CD4-positive, alpha-beta T cell (primary cell): ENCODE measurements around the gene LPAR3. TPM values are rescaled to one million over a fixed set of nuclear protein-coding genes. Genes with fewer than 3 reads are reported as not detected.

ENCODE experiments used
- ATAC-seq: fragments of 200-7000 bp; cut with Tn5 transposase; one replicate; pipeline ENCODE4 v1.10.0; 2022; ENCODE audit warnings: mild to moderate bottlenecking; ENCODE audit not compliant: poor library complexity
- CTCF ChIA-PET: fragments of 350-600 bp; sonication (Branson Sonifier 250); formaldehyde crosslinking; loops from one replicate; lab custom pipeline; 2021; ENCODE audit warnings: antibody characterized with exemption, inconsistent platforms; lab: Charles Lee
- POLR2A ChIA-PET: fragments of 350-600 bp; sonication (Branson Sonifier 250); formaldehyde crosslinking; loops from one replicate; lab custom pipeline; 2021; ENCODE audit warnings: antibody characterized with exemption, inconsistent platforms; lab: Charles Lee
- DNase-seq, 14 experiments: peaks; one replicate each; pipeline ENCODE4 v3.0.0-alpha.2; 2013 to 2020; ENCODE audit warnings: mixed read lengths in 2 of 14
- H3K27ac ChIP-seq, 2 donors: one replicate each; pipeline versions ENCODE4 v1.5.1 to v1.7.0; 2013; ENCODE audit warnings: low read length in 2 of 2, low read depth in 1 of 2, mild to moderate bottlenecking in 1 of 2
- H3K27me3 ChIP-seq, 2 experiments: 1 replicate in 1 of 2; 2 replicates in 1 of 2; pipeline versions ENCODE4 v1.6.1 to v1.7.0; 2013; ENCODE audit warnings: low read length in 2 of 2, control low read depth in 1 of 2, mild to moderate bottlenecking in 1 of 2, moderate library complexity in 1 of 2; ENCODE audit not compliant: insufficient read depth in 2 of 2, control insufficient read depth in 1 of 2
- H3K36me3 ChIP-seq: one replicate; pipeline ENCODE4 v1.6.1; 2013; ENCODE audit warnings: low read length, control low read depth; ENCODE audit not compliant: insufficient read depth
- H3K4me1 ChIP-seq: one replicate; pipeline ENCODE4 v1.6.1; 2013; ENCODE audit warnings: low read length, control low read depth; ENCODE audit not compliant: insufficient read depth
- H3K4me3 ChIP-seq: one replicate; pipeline ENCODE4 v1.5.1; 2013; ENCODE audit warnings: mild to moderate bottlenecking, low read length, moderate library complexity
- H3K9me3 ChIP-seq, 2 experiments: 1 replicate in 1 of 2; 2 replicates in 1 of 2; pipeline versions ENCODE4 v1.6.1 to v1.7.0; 2013; ENCODE audit warnings: low read length in 2 of 2, mild to moderate bottlenecking in 2 of 2, control low read depth in 1 of 2, moderate library complexity in 1 of 2; ENCODE audit not compliant: control insufficient read depth in 1 of 2, insufficient read depth in 1 of 2
- H3K27ac Mint-ChIP-seq: one replicate; pipeline ENCODE4 v1.8.0; 2020; ENCODE audit warnings: mixed read lengths
- H3K27me3 Mint-ChIP-seq: one replicate; pipeline ENCODE4 v1.8.0; 2021; ENCODE audit warnings: mixed read lengths
- H3K36me3 Mint-ChIP-seq: one replicate; pipeline ENCODE4 v1.8.0; 2021; ENCODE audit warnings: low read depth, mixed read lengths
- H3K4me1 Mint-ChIP-seq: one replicate; pipeline ENCODE4 v1.8.0; 2021; ENCODE audit warnings: low read depth, mixed read lengths
- H3K4me3 Mint-ChIP-seq: one replicate; pipeline ENCODE4 v1.8.0; 2020; ENCODE audit warnings: mild to moderate bottlenecking, mixed read lengths
- H3K9me3 Mint-ChIP-seq: one replicate; pipeline ENCODE4 v1.8.0; 2020; ENCODE audit warnings: mixed read lengths
- CTCF ChIP-seq: fragments of 200-600 bp; IDR thresholded peaks from one replicate; pipeline ENCODE4 v1.8.0; 2022; ENCODE audit warnings: antibody characterized with exemption, mild to moderate bottlenecking
- intact Hi-C, 2 experiments: fragments of 100-400 bp; cut with DNase I in 1 of 2; cut with micrococcal nuclease in 1 of 2; formaldehyde crosslinking; loops; one replicate each; pipeline versions ENCODE4 v1.15.1 to v1.9.0; 2023 to 2025; cut with DNase I, micrococcal nuclease
- total RNA-seq, 174 experiments: library from RNA in 2 of 174; stranded (reverse) in 2 of 174; gene quantifications; one replicate each; pipeline ENCODE4 v1.2.3 and lab custom pipeline; 2021 to 2026

The LPAR3 gene
- total RNA-seq, 2 experiments from 2014 or later = 0.25 to 0.87 TPM

- H3K27me3 ChIP-seq = no peaks in the 10 kb centered on the region
- H3K9me3 ChIP-seq = no peaks in the 10 kb centered on the region
- DNase-seq = no peak
- Mint-ChIP-seq H3K36me3 (no peaks in the 10 kb centered on the region), H3K9me3 (no peaks in the 10 kb centered on the region), H3K27ac (no peak overlapping the region), H3K27me3 (peaks cover 14% of the 10 kb centered on the region), H3K4me1 (no peaks in the 10 kb centered on the region), H3K4me3 (no peak overlapping the region)
- no peaks in the 10 kb centered on the region for H3K36me3 ChIP-seq
- CTCF ChIA-PET = interaction anchor here (0.7 to 2.1 kb wide), 12 partner anchors 8 to 836 kb away, joined by 3 to 13 read pairs (median 4); partner anchors contain the start of gene PRKACB
- TF ChIP-seq CTCF = no peak
- H3K27ac ChIP-seq = no peak overlapping the region
- peaks cover 5% of the 10 kb centered on the region for H3K4me1 ChIP-seq
- intact Hi-C loops = loop anchor here (1.0 to 5.0 kb wide), 8 partner anchors 150 to 867 kb away; no protein-coding TSS in a partner anchor
- POLR2A ChIA-PET = interaction anchor here (0.5 to 0.9 kb wide), 3 partner anchors 628 to 855 kb away, joined by 3 to 5 read pairs (median 4); partner anchors contain the start of gene PRKACB
- no peak overlapping the region for H3K4me3 ChIP-seq
- no peak for ATAC-seq
Observed at GRCh38 chr1:84771895-84772294, 121.1 kb downstream of the LPAR3 start.

GRCh38 chr1:84770481-84770880 is 122.5 kb downstream of the LPAR3 start:
- Mint-ChIP-seq H3K4me3 (no peak overlapping the region), H3K27ac (no peak overlapping the region), H3K9me3 (no peaks in the 10 kb centered on the region), H3K27me3 (peaks cover 24% of the 10 kb centered on the region), H3K36me3 (no peaks in the 10 kb centered on the region), H3K4me1 (no peaks in the 10 kb centered on the region)
- ChIA-PET CTCF (no interaction called here), POLR2A (no interaction called here)
- intact Hi-C loops = loop anchor here (5.0 kb wide), 5 partner anchors 148 to 863 kb away; no protein-coding TSS in a partner anchor
- no peak for TF ChIP-seq CTCF
- H3K27ac ChIP-seq = no peak overlapping the region
- peaks cover 5% of the 10 kb centered on the region for H3K4me1 ChIP-seq
- DNase-seq (no peak), ATAC-seq (no peak)
- H3K27me3 ChIP-seq = peaks cover 0 to 3% of the 10 kb centered on the region in 2 experiments
- no peaks in the 10 kb centered on the region for H3K36me3 ChIP-seq
- no peak overlapping the region for H3K4me3 ChIP-seq
- no peaks in the 10 kb centered on the region for H3K9me3 ChIP-seq

- H3K4me1 Mint-ChIP-seq = no peaks in the 10 kb centered on the region
- H3K27ac ChIP-seq = no peak overlapping the region
- no peaks in the 10 kb centered on the region for H3K36me3 Mint-ChIP-seq
- H3K4me3 Mint-ChIP-seq = no peak overlapping the region
- peaks cover 3 to 5% of the 10 kb centered on the region in 2 experiments for H3K27me3 ChIP-seq
- H3K36me3 ChIP-seq = no peaks in the 10 kb centered on the region
- H3K27ac Mint-ChIP-seq = no peak overlapping the region
- intact Hi-C loops = loop anchor here (5.0 kb wide), 5 partner anchors 147 to 862 kb away; no protein-coding TSS in a partner anchor
- H3K4me1 ChIP-seq = peaks cover 5% of the 10 kb centered on the region
- ChIA-PET CTCF (no interaction called here), POLR2A (no interaction called here)
- ATAC-seq = no peak
- no peaks in the 10 kb centered on the region for H3K9me3 ChIP-seq
- no peak for DNase-seq
- H3K27me3 Mint-ChIP-seq = peaks cover 30% of the 10 kb centered on the region
- H3K9me3 Mint-ChIP-seq = no peaks in the 10 kb centered on the region
- no peak overlapping the region for H3K4me3 ChIP-seq
- no peak for TF ChIP-seq CTCF
Observed at GRCh38 chr1:84769636-84770035, 123.4 kb downstream of the LPAR3 start.
